Measurements from ENCODE around the gene C11orf97. TPM values are rescaled to one million over a fixed set of nuclear protein-coding genes. Genes with fewer than 3 reads are reported as not detected.

C11orf97 gene
- total and polyA plus RNA-seq, 2 donors (not counting 3 experiments of a cell fraction or from before 2014, with no cell fraction given): not detected

DNA sequence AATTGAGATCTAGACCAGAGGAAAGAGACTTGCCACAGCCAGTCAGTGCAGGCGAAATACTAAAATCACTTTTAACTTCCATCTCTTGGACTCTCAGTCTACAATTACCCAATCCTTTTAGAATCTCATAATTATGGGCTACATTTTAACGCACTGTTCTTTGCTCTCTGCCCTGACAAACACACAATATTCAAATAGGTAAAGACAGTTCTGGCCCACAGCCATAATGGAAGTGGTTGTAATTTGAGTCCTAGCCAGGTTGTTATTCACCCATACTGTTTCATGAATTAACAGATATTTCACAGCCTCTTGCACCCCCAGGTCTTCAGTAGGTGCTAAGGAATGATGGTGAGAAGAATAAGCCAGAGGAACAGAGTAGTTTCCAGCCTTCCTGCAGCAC lies 830 bp downstream of the C11orf97 start:
- dilution Hi-C loops (cut with MboI; ENCODE audit: extremely low pct_ligation_motif_present, low sequenced_read_pairs) (no loop called here), intact Hi-C loops (cut with micrococcal nuclease) (no loop called here)
- H3K9ac ChIP-seq (replicated peaks; ENCODE audit: extremely low read depth, insufficient read depth, low read length): no peak overlapping the region
- TF ChIP-seq JUN (IDR thresholded peaks at IDR 0.05; ENCODE audit: borderline replicate concordance, insufficient read depth, insufficient read length, low read depth): no peak
- no peak for TF ChIP-seq MYC (IDR thresholded peaks at IDR 0.05; ENCODE audit: low read depth, low read length)
- no peak for TF ChIP-seq POLR2A (IDR thresholded peaks at IDR 0.05; ENCODE audit: low read depth, low read length)
- no peak for TF ChIP-seq GATA2 (IDR thresholded peaks at IDR 0.05; ENCODE audit: insufficient read depth, insufficient read length, low read depth, low read length)
- TF ChIP-seq EZH2 (IDR thresholded peaks at IDR 0.05; ENCODE audit: borderline replicate concordance, low read depth, low read length, severe bottlenecking): no peak
- TF ChIP-seq POLR2AphosphoS5 (IDR thresholded peaks at IDR 0.05; ENCODE audit: insufficient read depth, low read depth, low read length): no peak
- TF ChIP-seq FOS (IDR thresholded peaks at IDR 0.05; ENCODE audit: borderline replicate concordance, insufficient read depth, low read length): no peak
- TF ChIP-seq, protein P1, sequence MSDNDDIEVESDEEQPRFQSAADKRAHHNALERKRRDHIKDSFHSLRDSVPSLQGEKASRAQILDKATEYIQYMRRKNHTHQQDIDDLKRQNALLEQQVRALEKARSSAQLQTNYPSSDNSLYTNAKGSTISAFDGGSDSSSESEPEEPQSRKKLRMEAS (IDR thresholded peaks at IDR 0.05; ENCODE audit: insufficient read depth, insufficient read length): no peak
- TF ChIP-seq, protein P2, sequence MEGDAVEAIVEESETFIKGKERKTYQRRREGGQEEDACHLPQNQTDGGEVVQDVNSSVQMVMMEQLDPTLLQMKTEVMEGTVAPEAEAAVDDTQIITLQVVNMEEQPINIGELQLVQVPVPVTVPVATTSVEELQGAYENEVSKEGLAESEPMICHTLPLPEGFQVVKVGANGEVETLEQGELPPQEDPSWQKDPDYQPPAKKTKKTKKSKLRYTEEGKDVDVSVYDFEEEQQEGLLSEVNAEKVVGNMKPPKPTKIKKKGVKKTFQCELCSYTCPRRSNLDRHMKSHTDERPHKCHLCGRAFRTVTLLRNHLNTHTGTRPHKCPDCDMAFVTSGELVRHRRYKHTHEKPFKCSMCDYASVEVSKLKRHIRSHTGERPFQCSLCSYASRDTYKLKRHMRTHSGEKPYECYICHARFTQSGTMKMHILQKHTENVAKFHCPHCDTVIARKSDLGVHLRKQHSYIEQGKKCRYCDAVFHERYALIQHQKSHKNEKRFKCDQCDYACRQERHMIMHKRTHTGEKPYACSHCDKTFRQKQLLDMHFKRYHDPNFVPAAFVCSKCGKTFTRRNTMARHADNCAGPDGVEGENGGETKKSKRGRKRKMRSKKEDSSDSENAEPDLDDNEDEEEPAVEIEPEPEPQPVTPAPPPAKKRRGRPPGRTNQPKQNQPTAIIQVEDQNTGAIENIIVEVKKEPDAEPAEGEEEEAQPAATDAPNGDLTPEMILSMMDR (IDR thresholded peaks at IDR 0.05; ENCODE audit: extremely low read depth in 1 of 2, insufficient read depth in 1 of 2, low read depth in 1 of 2, low read length in 2 of 2): no peak
- POLR2A ChIA-PET: no interaction called here
- DNase-seq (ENCODE audit: low read depth, low spot score) (no peak), FAIRE-seq (no peak)
- no peak overlapping the region for H3K27ac ChIP-seq (ENCODE audit: insufficient read depth, low read depth, low read length)
- H2AFZ ChIP-seq (ENCODE audit: low read depth, low read length): no peak overlapping the region
- no peaks in the 10 kb centered on the region for H3K9me1 ChIP-seq (replicated peaks; ENCODE audit: control insufficient read depth, extremely low read depth, insufficient read depth, low read length)
- no peaks in the 10 kb centered on the region for H3K9me3 ChIP-seq (replicated peaks; ENCODE audit: control insufficient read depth, insufficient read depth, low read length)
- H3K4me1 ChIP-seq (ENCODE audit: control insufficient read depth, extremely low read depth, insufficient read depth, low read length): peaks cover 4% of the 10 kb centered on the region
- no peaks in the 10 kb centered on the region for H4K20me1 ChIP-seq (replicated peaks; ENCODE audit: control insufficient read depth, extremely low read depth, insufficient read depth, low read length)
- H3K27me3 ChIP-seq (ENCODE audit: control insufficient read depth in 2 of 2, insufficient read depth in 2 of 2, low read length in 2 of 2): peaks cover 17 to 29% of the 10 kb centered on the region in 2 experiments
- H3K4me2 ChIP-seq (ENCODE audit: insufficient read depth, low read length): no peak overlapping the region
- no TSS peak for BruUV-seq (replicated peaks)
- H3K36me3 ChIP-seq (ENCODE audit: control insufficient read depth in 2 of 2, extremely low read depth in 1 of 2, insufficient read depth in 2 of 2, low read length in 2 of 2): no peaks in the 10 kb centered on the region
- no peaks in the 10 kb centered on the region for H3K79me2 ChIP-seq (ENCODE audit: control insufficient read depth, insufficient read depth, low read length)
- H3K4me3 ChIP-seq (replicated peaks in 1 of 3; ENCODE audit: insufficient read depth in 1 of 3, low read depth in 1 of 3, low read length in 3 of 3): no peak overlapping the region
- CTCF ChIA-PET: interaction anchor here (1.0 to 2.1 kb wide), 8 partner anchors 8 to 617 kb away, joined by 3 to 17 read pairs (median 4); no protein-coding TSS in a partner anchor
